HepG2 (cell line): Measurements from ENCODE around the gene CLIC5.

Source experiments
- CCDC6 ChIP-seq: sonication (generic); formaldehyde crosslinking; IDR thresholded peaks from 2 replicates; pipeline ENCODE4 v1.8.1; 2022; ENCODE audit warnings: mild to moderate bottlenecking, missing genetic modification reagents, moderate library complexity
- GPBP1L1 ChIP-seq: sonication (generic); formaldehyde crosslinking; IDR thresholded peaks from 2 replicates; pipeline ENCODE4 v1.5.0; 2020; ENCODE audit warnings: mild to moderate bottlenecking, missing genetic modification reagents
- POLR2AphosphoS5 ChIP-seq: IDR thresholded peaks from 2 replicates; pipeline ENCODE4 v1.6.1; 2012; ENCODE audit warnings: low read depth, low read length

GRCh38 chr6:45901767-45902650 is 113.7 kb downstream of the CLIC5 start:
- TF ChIP-seq CCDC6 (CRISPR knock-in tag) (no peak), GPBP1L1 (no peak), POLR2AphosphoS5 (no peak)
